Adipocyte (in vitro differentiated cells): ENCODE data around the gene CIRBP.

Source experiments
- DNase-seq: peaks from one replicate; pipeline ENCODE4 v3.0.0-alpha.2; 2015; ENCODE audit warnings: low read depth
- H3K27me3 ChIP-seq: replicated peaks from 2 replicates; pipeline ENCODE4 v1.7.0; 2013; ENCODE audit warnings: mild to moderate bottlenecking, low read length, moderate library complexity; ENCODE audit not compliant: control insufficient read depth, insufficient read depth
- H3K36me3 ChIP-seq: 2 replicates; pipeline ENCODE4 v1.7.0; 2013; ENCODE audit warnings: low read length, mild to moderate bottlenecking, moderate library complexity; ENCODE audit not compliant: control insufficient read depth, insufficient read depth, severe bottlenecking
- H3K4me1 ChIP-seq: 2 replicates; pipeline ENCODE4 v1.7.0; 2013; ENCODE audit warnings: mild to moderate bottlenecking, low read length, moderate library complexity; ENCODE audit not compliant: control insufficient read depth, insufficient read depth
- H3K4me3 ChIP-seq: 2 replicates; pipeline ENCODE4 v1.7.0; 2013; ENCODE audit warnings: mild to moderate bottlenecking, low read length, moderate library complexity
- H3K9ac ChIP-seq: 2 replicates; pipeline ENCODE4 v1.7.0; 2013; ENCODE audit warnings: mild to moderate bottlenecking, low read length, moderate library complexity
- H3K9me3 ChIP-seq: 2 replicates; pipeline ENCODE4 v1.7.0; 2013; ENCODE audit warnings: mild to moderate bottlenecking, low read length, moderate library complexity; ENCODE audit not compliant: control insufficient read depth

The CIRBP gene

DNA sequence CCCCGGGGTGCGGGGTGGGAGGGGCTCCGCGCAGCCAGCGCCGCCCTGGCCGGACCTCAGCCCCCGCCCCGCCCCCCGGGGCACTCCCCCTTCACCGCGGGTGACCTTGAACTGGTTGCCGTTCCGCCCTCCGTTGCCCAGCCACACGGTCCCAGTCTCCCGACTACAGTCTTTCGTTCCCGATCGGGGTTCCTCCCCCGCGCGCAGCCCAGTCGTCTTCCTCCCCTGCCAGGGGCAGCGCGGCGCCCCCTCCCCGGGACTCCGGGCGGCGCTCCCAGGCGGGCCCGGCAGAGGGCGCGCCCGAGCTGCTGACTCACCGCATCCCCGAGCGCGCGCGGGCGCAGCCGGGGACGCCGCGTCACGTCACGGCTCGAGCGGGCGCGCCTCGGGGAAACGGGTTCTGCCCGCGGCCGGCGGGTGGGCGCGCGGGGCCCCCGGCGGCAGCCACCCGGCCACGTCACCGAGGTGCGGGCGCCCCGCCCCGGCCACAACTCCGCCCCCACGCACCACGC, 20.3 kb upstream of the CIRBP start:
- Histone ChIP-seq H3K4me1 (peaks cover 28% of the 10 kb centered on the region), H3K27me3 (no peaks in the 10 kb centered on the region), H3K4me3 (peak overlapping the region; percentile 81), H3K9ac (peak overlapping the region; percentile 89), H3K36me3 (peaks cover 7% of the 10 kb centered on the region), H3K9me3 (no peaks in the 10 kb centered on the region)
- DNase-seq = peak; percentile 92

DNA sequence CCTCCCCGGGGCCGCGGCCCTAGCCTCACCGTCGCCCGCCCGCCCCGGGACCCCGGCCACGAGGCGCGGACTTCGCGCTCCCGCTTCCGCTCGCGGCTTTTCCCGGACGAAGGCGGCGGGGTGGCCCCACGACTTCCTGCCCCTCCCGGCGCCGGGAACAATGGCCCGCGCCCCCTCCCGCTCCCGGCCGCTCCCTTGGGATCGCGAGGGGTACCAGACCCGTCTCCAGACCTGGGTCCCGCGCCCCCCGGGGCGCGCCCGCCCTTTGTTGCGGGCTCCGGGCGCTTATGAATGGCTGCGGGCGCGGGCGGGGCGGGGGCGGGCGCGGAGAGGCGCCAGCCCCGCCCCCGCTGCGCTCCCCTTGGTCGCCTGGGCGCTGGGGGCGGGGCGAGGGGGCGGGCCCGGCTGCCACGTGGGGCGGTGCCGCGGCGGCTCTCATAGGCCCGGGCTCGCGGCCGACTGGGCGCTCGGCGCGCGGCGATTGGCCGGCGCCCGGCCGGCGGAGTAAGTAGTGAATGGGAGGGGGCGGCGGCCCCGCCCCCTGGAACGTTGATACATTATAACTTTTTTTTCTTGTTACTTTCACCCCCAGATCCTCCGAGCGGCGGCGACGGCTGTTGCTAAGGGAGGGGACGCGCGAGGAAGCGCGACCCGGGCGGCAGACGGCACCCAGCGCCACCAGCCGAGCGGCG, 19.7 kb upstream of the CIRBP start:
- Histone ChIP-seq H3K9ac (peak overlapping the region; percentile 97), H3K4me3 (peak overlapping the region; percentile 88), H3K9me3 (no peaks in the 10 kb centered on the region), H3K4me1 (peaks cover 29% of the 10 kb centered on the region), H3K36me3 (peaks cover 13% of the 10 kb centered on the region), H3K27me3 (no peaks in the 10 kb centered on the region)
- peak; percentile 98 for DNase-seq

GRCh38 chr19:1249990-1250436, 19.1 kb upstream of the CIRBP start:
- Histone ChIP-seq H3K27me3 (no peaks in the 10 kb centered on the region), H3K4me1 (peaks cover 29% of the 10 kb centered on the region), H3K36me3 (peaks cover 19% of the 10 kb centered on the region), H3K4me3 (peak overlapping the region; percentile 88), H3K9me3 (no peaks in the 10 kb centered on the region), H3K9ac (peak overlapping the region; percentile 97)
- DNase-seq = no peak

- Histone ChIP-seq H3K4me1 (peaks cover 30% of the 10 kb centered on the region), H3K9ac (peak overlapping the region; percentile 97), H3K9me3 (no peaks in the 10 kb centered on the region), H3K36me3 (peaks cover 25% of the 10 kb centered on the region), H3K4me3 (peak overlapping the region; percentile 88), H3K27me3 (no peaks in the 10 kb centered on the region)
- DNase-seq = peak; percentile 64
Measured at GRCh38 chr19:1250437-1251260, 18.5 kb upstream of the CIRBP start.

- Histone ChIP-seq H3K9me3 (no peaks in the 10 kb centered on the region), H3K36me3 (peaks cover 34% of the 10 kb centered on the region), H3K27me3 (no peaks in the 10 kb centered on the region), H3K4me1 (peaks cover 34% of the 10 kb centered on the region), H3K4me3 (peak overlapping the region; percentile 88), H3K9ac (peak overlapping the region; percentile 97)
- peak; percentile 70 for DNase-seq
Measured at GRCh38 chr19:1251330-1252220, 17.6 kb upstream of the CIRBP start.

DNA sequence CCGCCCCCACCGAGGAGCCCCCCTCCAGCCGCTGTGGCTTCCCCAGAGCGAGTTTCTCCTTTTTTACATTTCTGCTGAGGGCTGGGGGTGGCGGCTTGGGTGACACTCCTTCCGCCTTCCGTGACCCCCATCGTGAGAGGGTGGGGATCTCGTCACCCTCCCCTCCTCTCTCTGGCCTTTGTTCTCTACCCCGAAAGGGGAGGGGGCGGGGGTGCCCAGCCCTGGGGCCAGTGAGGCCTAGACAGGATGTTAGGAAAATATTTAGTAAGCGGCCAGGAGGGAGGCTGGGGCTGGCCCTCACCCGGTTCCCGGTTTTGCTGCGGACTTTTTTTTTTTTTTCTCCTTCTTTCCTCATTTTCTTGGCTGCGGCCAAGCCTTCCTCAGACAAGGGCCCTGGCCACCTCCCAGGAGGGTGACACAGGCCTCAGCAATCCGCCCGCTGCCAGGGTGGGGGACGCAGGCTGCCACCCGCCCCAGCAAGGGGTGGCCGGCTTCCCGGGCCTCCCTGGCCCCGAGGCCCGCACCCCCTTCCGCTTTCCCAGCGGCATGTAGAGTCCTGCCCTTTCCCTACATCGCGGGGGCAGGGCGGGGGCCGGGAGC, 16.8 kb upstream of the CIRBP start:
- H3K4me1 ChIP-seq = peaks cover 40% of the 10 kb centered on the region
- H3K36me3 ChIP-seq = peaks cover 41% of the 10 kb centered on the region
- no peaks in the 10 kb centered on the region for H3K9me3 ChIP-seq
- peak; percentile 94 for DNase-seq
- peak overlapping the region; percentile 97 for H3K9ac ChIP-seq
- H3K27me3 ChIP-seq = no peaks in the 10 kb centered on the region
- peak overlapping the region; percentile 88 for H3K4me3 ChIP-seq

- Histone ChIP-seq H3K4me1 (peaks cover 41% of the 10 kb centered on the region), H3K36me3 (peaks cover 48% of the 10 kb centered on the region), H3K9ac (peak overlapping the region; percentile 97), H3K27me3 (no peaks in the 10 kb centered on the region), H3K9me3 (no peaks in the 10 kb centered on the region), H3K4me3 (peak overlapping the region; percentile 88)
- DNase-seq = peak; percentile 97
Measured at GRCh38 chr19:1252821-1253513, 16.2 kb upstream of the CIRBP start.

GRCh38 chr19:1253514-1254080, 15.5 kb upstream of the CIRBP start:
- Histone ChIP-seq H3K4me1 (peaks cover 45% of the 10 kb centered on the region), H3K36me3 (peaks cover 54% of the 10 kb centered on the region), H3K27me3 (no peaks in the 10 kb centered on the region), H3K4me3 (peak overlapping the region; percentile 79), H3K9ac (peak overlapping the region; percentile 97), H3K9me3 (no peaks in the 10 kb centered on the region)
- DNase-seq = no peak

GRCh38 chr19:1254081-1254527, 15.0 kb upstream of the CIRBP start:
- H3K27me3 ChIP-seq = no peaks in the 10 kb centered on the region
- peaks cover 54% of the 10 kb centered on the region for H3K36me3 ChIP-seq
- H3K4me1 ChIP-seq = peaks cover 48% of the 10 kb centered on the region
- H3K9me3 ChIP-seq = no peaks in the 10 kb centered on the region
- peak overlapping the region; percentile 97 for H3K9ac ChIP-seq
- peak overlapping the region; percentile 79 for H3K4me3 ChIP-seq
- no peak for DNase-seq
